ENCODE results near the gene ESCO1.

ESCO1 gene

DNA sequence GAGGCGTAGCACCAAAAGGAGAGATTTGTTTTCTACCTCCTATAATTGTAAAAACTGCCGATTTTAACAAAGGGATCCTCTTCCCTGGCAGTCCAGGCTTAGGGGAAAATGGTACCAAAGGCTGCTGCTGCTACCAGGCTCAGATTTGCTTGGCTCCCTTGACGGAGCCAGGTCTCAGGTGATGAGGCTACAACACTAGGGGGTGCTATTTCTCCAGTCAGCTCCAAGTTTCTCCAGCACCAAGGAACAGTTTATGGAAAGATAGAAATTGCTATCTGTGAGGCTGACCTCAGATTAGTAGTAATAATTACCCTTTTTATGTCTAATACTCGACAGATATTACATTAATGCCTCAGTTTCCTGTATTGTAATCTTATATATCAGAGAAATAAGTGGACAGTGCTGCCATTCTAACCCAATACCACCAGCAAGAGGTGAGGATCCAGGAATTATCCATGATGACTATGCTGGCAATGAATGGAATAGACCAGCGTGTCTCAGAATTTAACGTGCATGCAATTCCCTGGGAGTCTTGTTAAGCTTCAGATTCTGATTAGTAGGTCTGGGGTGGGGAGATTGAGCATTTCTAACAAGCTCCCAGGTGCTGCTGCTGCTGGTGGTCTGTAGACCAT, 111.3 kb downstream of the ESCO1 start:
- DNase-seq, result no peak

DNA sequence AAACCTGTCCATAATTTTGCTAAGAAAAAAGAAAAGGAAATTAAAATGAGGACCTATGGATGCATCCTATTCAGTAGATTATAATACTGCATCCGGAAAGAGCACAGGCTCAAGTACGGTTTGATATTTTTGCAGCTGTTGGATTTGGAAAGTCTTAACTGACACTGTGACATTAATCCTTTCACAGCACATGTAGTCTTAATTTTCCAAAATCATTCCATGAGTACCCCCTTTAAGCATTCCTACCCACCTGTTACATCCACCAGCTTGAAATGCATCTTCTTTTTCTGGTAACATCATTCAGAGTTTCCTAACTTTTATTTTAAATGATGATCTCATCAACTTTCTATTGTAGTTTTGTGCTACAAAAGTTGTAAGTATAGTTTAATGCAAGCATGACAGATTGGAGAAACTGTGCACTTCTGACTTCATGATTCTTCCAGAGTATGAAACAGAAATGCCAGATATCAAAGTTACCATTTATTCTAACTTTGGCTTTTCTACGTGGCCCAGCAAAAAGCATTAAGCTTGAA, 113.5 kb downstream of the ESCO1 start:
- DNase-seq, result no peak

- no peak for DNase-seq
Observed at GRCh38 chr18:21484851-21485636, 115.5 kb downstream of the ESCO1 start.

GRCh38 chr18:21483051-21483450, 117.5 kb downstream of the ESCO1 start:
- no peak for DNase-seq

DNA sequence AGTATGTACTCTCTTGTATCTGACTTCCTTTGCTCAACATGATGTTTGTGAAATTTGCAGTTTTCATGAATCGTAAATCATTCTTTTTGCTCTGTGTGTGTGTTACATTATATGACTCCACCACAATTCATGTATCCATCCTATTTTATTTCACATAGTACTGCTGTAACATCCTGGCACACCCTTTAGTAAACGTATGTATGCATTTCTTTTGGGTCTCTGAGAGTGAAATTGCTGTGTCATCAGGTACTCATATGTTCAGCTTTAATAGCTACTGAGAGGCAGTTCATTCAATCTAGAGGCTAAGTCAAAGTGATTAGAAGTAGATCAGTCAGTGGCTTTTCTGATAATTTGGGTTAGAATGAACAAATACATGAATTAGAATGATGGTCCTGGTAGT, 118.8 kb downstream of the ESCO1 start:
- DNase-seq, result no peak

DNA sequence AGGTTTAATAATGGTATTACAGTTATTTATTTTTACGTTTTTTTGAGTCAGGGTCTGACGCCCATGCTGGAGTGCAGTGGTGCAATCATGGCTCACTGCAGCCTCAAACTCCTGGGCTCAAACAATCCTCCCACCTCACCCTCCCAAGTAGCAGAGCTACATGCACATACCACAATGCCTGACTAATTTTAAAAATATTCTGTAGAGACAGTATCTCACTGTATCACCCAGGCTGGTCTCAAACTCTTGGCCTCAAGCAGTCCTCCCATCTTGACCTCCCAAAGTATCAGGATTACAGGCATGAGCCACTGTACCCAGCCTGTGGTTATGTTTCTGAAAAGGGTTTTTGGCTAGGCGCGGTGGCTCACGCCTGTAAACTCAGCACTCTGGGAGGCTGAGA, 120.8 kb downstream of the ESCO1 start:
- no peak for DNase-seq
